HG03521 (cell line): ENCODE results near the gene PMS1.
"Not testable (repeated sequence)": the region's sequence is repeated elsewhere in the genome, so short reads cannot be mapped to it uniquely, and the experiment has no call there.

Source experiments
- ATAC-seq: cut with Tn5 transposase; IDR thresholded peaks from one replicate; pipeline ENCODE4 v1.9.1; 2021; ENCODE audit warnings: mild to moderate bottlenecking, moderate library complexity; ENCODE audit not compliant: unreplicated experiment

Gene PMS1

DNA sequence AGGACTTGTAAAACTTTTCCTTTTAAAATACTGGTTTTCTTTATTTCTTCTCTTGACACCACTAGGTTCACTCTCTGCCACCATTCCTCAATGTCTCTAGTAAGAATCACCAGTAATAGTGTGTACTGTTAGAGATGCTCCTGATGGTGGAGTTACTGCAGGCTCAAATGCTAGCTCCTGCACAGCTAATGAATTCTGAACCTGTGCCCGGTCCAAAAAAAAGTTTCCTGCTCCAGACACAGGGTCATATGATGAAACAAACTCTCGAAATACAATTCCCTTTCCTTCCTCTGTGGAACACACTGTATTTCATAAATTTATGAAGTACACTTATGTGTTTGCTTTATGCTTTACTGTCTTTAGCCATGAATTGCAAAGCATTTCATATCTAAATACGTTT lies 19.2 kb downstream of the PMS1 start:
- no peak for ATAC-seq

GRCh38 chr2:189818249-189819038 lies 34.2 kb downstream of the PMS1 start:
- ATAC-seq = no peak

GRCh38 chr2:189819297-189819704 lies 35.1 kb downstream of the PMS1 start:
- ATAC-seq = no peak

GRCh38 chr2:189821953-189822748 lies 37.9 kb downstream of the PMS1 start:
- no peak for ATAC-seq

DNA sequence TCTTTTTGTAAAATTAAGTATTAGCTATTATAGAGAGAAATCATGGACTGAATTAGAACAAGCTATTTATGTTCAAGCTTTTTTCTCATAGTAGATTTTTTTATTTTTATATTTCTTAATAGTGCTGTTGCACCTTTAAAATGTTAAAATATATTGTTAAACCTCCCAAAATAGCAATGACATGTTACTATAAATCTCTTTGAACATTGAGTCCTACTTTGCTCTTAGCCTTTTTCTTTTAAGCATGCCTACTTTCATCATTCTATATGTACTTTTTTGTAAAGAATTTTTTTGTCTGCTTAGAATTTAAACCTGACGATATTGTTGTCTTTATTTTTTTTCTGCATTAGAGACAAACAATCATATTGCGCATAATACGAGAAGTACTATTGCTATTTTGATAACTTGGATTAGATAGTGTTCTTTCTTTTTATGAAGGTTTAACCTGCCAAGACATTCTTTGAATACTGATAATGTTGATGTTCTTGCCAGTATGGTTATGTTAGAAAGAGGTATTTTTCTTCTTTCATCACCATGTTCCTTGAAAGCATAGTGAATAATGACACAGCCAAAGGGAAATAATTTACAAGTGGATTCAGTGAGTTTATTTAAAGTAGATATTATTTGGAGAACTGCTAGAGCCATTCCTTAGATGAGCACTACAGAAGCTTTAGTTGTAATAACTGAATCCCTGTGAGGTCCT lies 40.6 kb downstream of the PMS1 start:
- no peak for ATAC-seq

DNA sequence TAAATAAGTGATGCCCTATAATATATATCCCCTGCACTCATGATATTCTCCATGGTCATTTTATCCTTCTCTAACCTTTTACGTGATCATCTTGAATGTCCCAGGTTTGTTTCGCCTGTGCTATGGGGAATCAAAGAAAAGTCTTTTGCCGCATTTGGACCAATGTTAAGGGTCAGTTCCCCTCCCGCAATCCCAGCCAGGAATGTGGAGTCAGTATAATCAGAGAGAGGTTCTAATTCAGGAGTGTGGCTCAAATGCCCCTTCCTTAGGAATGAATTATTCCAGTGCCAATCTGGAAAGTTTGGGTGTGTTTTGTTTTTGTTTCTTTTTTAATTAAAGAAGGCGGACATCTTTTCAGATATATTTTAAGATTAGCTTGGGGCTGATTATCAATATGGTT lies 41.8 kb downstream of the PMS1 start:
- no peak for ATAC-seq

GRCh38 chr2:189829102-189829833 lies 45.0 kb downstream of the PMS1 start:
- ATAC-seq = no peak

GRCh38 chr2:189830510-189830909 lies 46.3 kb downstream of the PMS1 start:
- no peak for ATAC-seq

- ATAC-seq = no peak
These were observed 49.8 kb downstream of the PMS1 start for GRCh38 chr2:189834059-189834458.

GRCh38 chr2:189834642-189835041 lies 50.4 kb downstream of the PMS1 start:
- ATAC-seq = not testable (repeated sequence)

DNA sequence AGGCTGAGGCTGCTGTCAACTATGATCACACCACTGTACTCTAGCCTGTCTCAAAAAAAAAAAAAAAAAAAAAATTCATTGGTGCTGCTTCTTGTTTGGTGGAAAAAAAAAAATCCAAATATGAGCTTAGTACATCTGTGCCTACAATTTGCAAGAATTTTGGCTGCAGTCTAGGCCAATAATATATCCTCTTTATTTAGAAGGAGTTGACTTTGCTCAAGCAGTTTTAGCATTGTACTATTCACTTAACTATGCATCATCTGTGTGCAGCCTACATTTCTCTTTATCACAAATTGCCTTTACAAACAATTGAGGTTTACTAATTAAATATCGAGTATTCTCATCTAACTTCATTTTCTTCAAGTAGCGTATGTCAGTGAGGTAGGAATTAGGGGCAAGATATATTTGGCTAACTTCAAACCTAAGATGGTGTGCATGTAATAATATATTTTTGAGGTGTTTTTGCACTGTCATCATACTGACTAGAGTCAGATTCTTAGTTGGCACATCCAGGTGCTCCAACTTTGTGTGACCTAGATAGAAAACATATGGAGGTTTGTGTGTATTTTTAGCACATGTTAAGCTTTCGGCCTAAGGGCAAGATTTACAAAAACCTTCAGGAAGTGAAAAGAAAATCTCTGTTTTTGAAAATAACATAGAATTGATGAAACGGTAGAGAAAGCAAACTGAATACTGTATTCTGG lies 51.8 kb downstream of the PMS1 start:
- no peak for ATAC-seq

GRCh38 chr2:189836644-189837043 lies 52.4 kb downstream of the PMS1 start:
- no peak for ATAC-seq

- ATAC-seq = no peak
These were observed 53.1 kb downstream of the PMS1 start for GRCh38 chr2:189837326-189837725.

DNA sequence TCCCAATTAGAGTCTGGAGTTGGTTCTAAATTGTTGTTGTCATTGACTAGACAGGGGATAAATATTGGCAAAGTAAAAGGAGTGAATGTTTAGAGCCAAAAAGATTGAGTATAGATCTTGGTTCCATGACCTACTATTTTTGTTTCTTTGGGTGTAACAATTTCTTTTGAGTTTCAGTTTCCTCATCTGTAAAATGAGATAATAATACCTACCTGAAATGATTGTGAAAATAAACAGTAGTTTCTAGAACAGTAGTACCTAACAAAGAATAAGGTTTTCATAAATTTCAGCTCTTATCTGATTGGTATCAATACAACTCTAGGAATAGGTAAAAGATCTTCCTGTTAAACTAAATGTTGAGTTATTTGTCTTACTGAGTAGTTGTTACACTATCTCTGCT lies 56.8 kb downstream of the PMS1 start:
- ATAC-seq = no peak

- ATAC-seq = no peak
These were observed 64.0 kb downstream of the PMS1 start for GRCh38 chr2:189848276-189848675.

DNA sequence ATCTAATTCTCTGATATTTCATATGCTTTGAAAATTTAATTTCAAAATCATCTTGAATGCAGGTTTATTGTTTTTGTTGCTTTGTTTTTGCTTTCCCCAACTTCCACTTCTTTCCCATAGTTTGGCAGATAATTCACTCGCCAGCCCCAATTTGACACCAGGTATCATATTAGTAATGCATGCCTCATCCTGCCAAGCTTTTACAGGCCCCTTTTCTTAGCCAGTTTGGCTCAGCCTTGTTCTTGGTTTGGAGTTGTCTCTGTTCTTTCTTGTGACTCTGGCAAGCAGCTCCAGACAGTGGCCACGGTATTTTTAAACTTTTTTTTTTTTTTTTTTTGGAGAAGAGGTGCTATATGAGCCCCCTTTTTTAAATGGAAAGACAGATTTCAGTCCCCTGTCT lies 65.3 kb downstream of the PMS1 start:
- ATAC-seq = no peak

- ATAC-seq = no peak
These were observed 67.0 kb downstream of the PMS1 start for GRCh38 chr2:189851174-189851826.

DNA sequence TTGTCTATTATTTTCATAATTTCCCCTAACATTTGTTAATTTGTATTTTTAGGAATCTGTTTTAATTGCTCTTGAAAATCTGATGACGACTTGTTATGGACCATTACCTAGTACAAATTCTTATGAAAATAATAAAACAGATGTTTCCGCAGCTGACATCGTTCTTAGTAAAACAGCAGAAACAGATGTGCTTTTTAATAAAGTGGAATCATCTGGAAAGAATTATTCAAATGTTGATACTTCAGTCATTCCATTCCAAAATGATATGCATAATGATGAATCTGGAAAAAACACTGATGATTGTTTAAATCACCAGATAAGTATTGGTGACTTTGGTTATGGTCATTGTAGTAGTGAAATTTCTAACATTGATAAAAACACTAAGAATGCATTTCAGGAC lies 69.9 kb downstream of the PMS1 start:
- no peak for ATAC-seq

- no peak for ATAC-seq
These were observed 70.7 kb downstream of the PMS1 start for GRCh38 chr2:189854940-189855339.

DNA sequence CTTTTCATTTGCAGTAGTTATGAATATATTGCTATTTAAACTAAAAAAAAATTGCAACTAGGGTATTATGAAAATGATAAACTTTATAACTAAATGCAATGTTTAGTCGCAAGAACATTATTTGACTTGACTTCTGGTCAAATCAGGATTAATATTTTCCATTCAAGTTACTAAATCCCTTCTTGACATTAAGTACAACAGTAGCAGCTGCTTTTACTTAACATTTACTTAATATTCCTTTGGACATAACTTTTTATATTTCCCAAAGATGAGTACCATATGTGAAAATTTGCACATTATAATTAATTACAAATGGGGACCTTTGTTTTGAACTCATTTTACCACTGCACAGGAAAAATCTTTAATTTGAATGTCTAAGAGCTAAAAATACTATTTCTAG lies 74.0 kb downstream of the PMS1 start:
- ATAC-seq = no peak
